ENCODE data around the gene FFAR4. TPM values are rescaled to one million over a fixed set of nuclear protein-coding genes. Genes with fewer than 3 reads are reported as not detected.

The FFAR4 gene
- total and polyA plus RNA-seq, 2 donors (not counting 3 experiments of a cell fraction or from before 2014, with no cell fraction given): not detected

DNA sequence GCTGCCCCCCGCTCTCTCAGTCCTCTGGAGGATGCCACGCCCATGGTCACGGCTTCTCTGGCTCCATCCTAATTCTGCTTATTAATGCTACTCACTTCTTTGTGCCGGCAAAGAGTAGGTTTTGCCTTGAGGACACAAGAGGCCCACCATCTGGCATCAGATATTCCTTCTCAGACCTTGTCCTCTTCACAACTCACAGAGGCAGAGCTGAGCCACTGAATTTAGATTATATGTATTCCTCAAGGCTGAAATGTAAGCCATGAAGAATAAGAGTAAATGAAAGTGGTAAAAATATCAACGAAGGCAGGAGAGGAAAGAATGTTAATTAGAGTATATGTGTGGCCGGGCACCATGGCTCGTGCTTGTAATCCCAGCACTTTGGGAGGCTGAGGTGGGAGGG lies 28.1 kb downstream of the FFAR4 start:
- H3K79me2 ChIP-seq (ENCODE audit: control insufficient read depth, insufficient read depth, low read length): no peaks in the 10 kb centered on the region
- no peaks in the 10 kb centered on the region for H3K9me1 ChIP-seq (replicated peaks; ENCODE audit: control insufficient read depth, extremely low read depth, insufficient read depth, low read length)
- H3K4me1 ChIP-seq (ENCODE audit: control insufficient read depth, extremely low read depth, insufficient read depth, low read length): no peaks in the 10 kb centered on the region
- no TSS peak for BruUV-seq (replicated peaks)
- H3K36me3 ChIP-seq (ENCODE audit: control insufficient read depth in 2 of 2, extremely low read depth in 1 of 2, insufficient read depth in 2 of 2, low read length in 2 of 2): no peaks in the 10 kb centered on the region
- FAIRE-seq (no peak), DNase-seq (ENCODE audit: low read depth, low spot score) (no peak)
- H3K9ac ChIP-seq (replicated peaks; ENCODE audit: extremely low read depth, insufficient read depth, low read length): no peak overlapping the region
- H3K27me3 ChIP-seq (ENCODE audit: control insufficient read depth in 2 of 2, insufficient read depth in 2 of 2, low read length in 2 of 2): peaks cover 5 to 7% of the 10 kb centered on the region in 2 experiments
- dilution Hi-C loops (cut with MboI; ENCODE audit: extremely low pct_ligation_motif_present, low sequenced_read_pairs): no loop called here
- CTCF ChIA-PET: no interaction called here
- no peak overlapping the region for H3K27ac ChIP-seq (ENCODE audit: insufficient read depth, low read depth, low read length)
- H4K20me1 ChIP-seq (replicated peaks; ENCODE audit: control insufficient read depth, extremely low read depth, insufficient read depth, low read length): no peaks in the 10 kb centered on the region
- H3K4me2 ChIP-seq (ENCODE audit: insufficient read depth, low read length): no peak overlapping the region
- H2AFZ ChIP-seq (ENCODE audit: low read depth, low read length): no peak overlapping the region
- H3K9me3 ChIP-seq (replicated peaks; ENCODE audit: control insufficient read depth, insufficient read depth, low read length): no peaks in the 10 kb centered on the region
- intact Hi-C loops (cut with micrococcal nuclease): no loop called here
- H3K4me3 ChIP-seq (replicated peaks in 1 of 3; ENCODE audit: insufficient read depth in 1 of 3, low read depth in 1 of 3, low read length in 3 of 3): no peak overlapping the region
- no peak for TF ChIP-seq FOS (IDR thresholded peaks at IDR 0.05; ENCODE audit: borderline replicate concordance, insufficient read depth, low read length)
- TF ChIP-seq POLR2A (IDR thresholded peaks at IDR 0.05; ENCODE audit: low read depth, low read length): no peak
- no peak for TF ChIP-seq POLR2AphosphoS5 (IDR thresholded peaks at IDR 0.05; ENCODE audit: insufficient read depth, low read depth, low read length)
- TF ChIP-seq CTCF (IDR thresholded peaks at IDR 0.05; ENCODE audit: extremely low read depth in 1 of 2, insufficient read depth in 1 of 2, low read depth in 1 of 2, low read length in 2 of 2): no peak
- TF ChIP-seq GATA2 (IDR thresholded peaks at IDR 0.05; ENCODE audit: insufficient read depth, insufficient read length, low read depth, low read length): no peak
- TF ChIP-seq MAX (IDR thresholded peaks at IDR 0.05; ENCODE audit: insufficient read depth, insufficient read length): no peak
- TF ChIP-seq JUN (IDR thresholded peaks at IDR 0.05; ENCODE audit: borderline replicate concordance, insufficient read depth, insufficient read length, low read depth): no peak
- no peak for TF ChIP-seq EZH2 (IDR thresholded peaks at IDR 0.05; ENCODE audit: borderline replicate concordance, low read depth, low read length, severe bottlenecking)
- no peak for TF ChIP-seq MYC (IDR thresholded peaks at IDR 0.05; ENCODE audit: low read depth, low read length)
- POLR2A ChIA-PET: no interaction called here
